ENCODE results near the gene ASAP2.

ASAP2 gene

GRCh38 chr2:9360110-9360509, 153.5 kb downstream of the ASAP2 start:
- no peak overlapping the region for H3K4me3 ChIP-seq (ENCODE audit: low read length)
- no peaks in the 10 kb centered on the region for H3K79me1 ChIP-seq (ENCODE audit: low read length)
- H3K27ac ChIP-seq (ENCODE audit: low read depth, low read length) = no peak overlapping the region
- no peak overlapping the region for H3K9ac ChIP-seq (ENCODE audit: low read length)
- H3K18ac ChIP-seq (ENCODE audit: low read length) = no peak overlapping the region
- WGBS (ENCODE audit: extremely low coverage, insufficient coverage, low lambda C conversion rate) = no CpG with 5 or more reads among the region's 1 CpG
- H3K27me3 ChIP-seq (ENCODE audit: insufficient read depth, low read length, poor library complexity) = no peaks in the 10 kb centered on the region
- no peak overlapping the region for H2AK5ac ChIP-seq (ENCODE audit: low read length)
- no peak for DNase-seq
- no peaks in the 10 kb centered on the region for H3K79me2 ChIP-seq (ENCODE audit: control insufficient read depth, insufficient read depth, low read length)
- no peak overlapping the region for H3K4ac ChIP-seq (ENCODE audit: low read depth, low read length)
- H3K4me1 ChIP-seq (ENCODE audit: control insufficient read depth, low read depth, low read length) = no peaks in the 10 kb centered on the region
- no peak overlapping the region for H2BK5ac ChIP-seq (ENCODE audit: low read length)
- no peak overlapping the region for H3K23ac ChIP-seq (ENCODE audit: low read length)
- no peak overlapping the region for H3K56ac ChIP-seq (ENCODE audit: low read length)
- H4K8ac ChIP-seq (ENCODE audit: low read depth, low read length) = no peak overlapping the region
- H3K36me3 ChIP-seq (ENCODE audit: control insufficient read depth, insufficient read depth, low read length) = no peaks in the 10 kb centered on the region
- H4K5ac ChIP-seq (ENCODE audit: low read length) = no peak overlapping the region
- H2BK120ac ChIP-seq (ENCODE audit: low read depth, low read length) = no peak overlapping the region
- no peak overlapping the region for H3K4me2 ChIP-seq (ENCODE audit: low read length)
- no peak overlapping the region for H2BK15ac ChIP-seq (replicated peaks; ENCODE audit: low read depth)

DNA sequence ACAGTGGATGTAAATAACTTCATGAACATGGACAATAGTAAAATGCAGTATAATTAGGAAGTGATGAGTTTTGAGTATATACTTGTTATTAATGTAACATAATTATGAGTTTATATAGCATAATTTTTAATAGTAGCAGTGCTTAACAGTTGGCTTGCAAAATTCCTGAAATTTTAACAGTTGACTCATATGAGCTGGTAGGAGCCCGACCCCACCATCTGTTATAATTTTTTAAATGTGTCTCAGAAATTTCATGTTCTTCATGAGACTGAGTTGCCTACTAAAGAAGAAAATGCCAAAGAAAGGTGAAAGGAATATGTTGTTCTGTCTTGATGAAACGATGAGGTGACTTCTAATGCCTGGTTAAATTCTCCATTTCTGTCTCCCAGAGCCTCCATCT, 154.1 kb downstream of the ASAP2 start:
- Histone ChIP-seq H2BK5ac (ENCODE audit: low read length) (no peak overlapping the region), H2AK5ac (ENCODE audit: low read length) (no peak overlapping the region), H3K79me1 (ENCODE audit: low read length) (no peaks in the 10 kb centered on the region), H3K27me3 (ENCODE audit: insufficient read depth, low read length, poor library complexity) (no peaks in the 10 kb centered on the region), H2BK15ac (replicated peaks; ENCODE audit: low read depth) (no peak overlapping the region), H3K4me2 (ENCODE audit: low read length) (no peak overlapping the region), H3K23ac (ENCODE audit: low read length) (no peak overlapping the region), H4K8ac (ENCODE audit: low read depth, low read length) (no peak overlapping the region), H2BK120ac (ENCODE audit: low read depth, low read length) (no peak overlapping the region), H3K4me3 (ENCODE audit: low read length) (no peak overlapping the region), H3K36me3 (ENCODE audit: control insufficient read depth, insufficient read depth, low read length) (no peaks in the 10 kb centered on the region), H4K5ac (ENCODE audit: low read length) (no peak overlapping the region), H3K4me1 (ENCODE audit: control insufficient read depth, low read depth, low read length) (no peaks in the 10 kb centered on the region), H3K18ac (ENCODE audit: low read length) (no peak overlapping the region), H3K4ac (ENCODE audit: low read depth, low read length) (no peak overlapping the region), H3K27ac (ENCODE audit: low read depth, low read length) (no peak overlapping the region), H3K79me2 (ENCODE audit: control insufficient read depth, insufficient read depth, low read length) (no peaks in the 10 kb centered on the region), H3K56ac (ENCODE audit: low read length) (no peak overlapping the region), H3K9ac (ENCODE audit: low read length) (no peak overlapping the region)
- no peak for DNase-seq
- no CpG with 5 or more reads among the region's 2 CpGs for WGBS (ENCODE audit: extremely low coverage, insufficient coverage, low lambda C conversion rate)

GRCh38 chr2:9364373-9364772, 157.8 kb downstream of the ASAP2 start:
- WGBS (ENCODE audit: extremely low coverage, insufficient coverage, low lambda C conversion rate) = no CpG with 5 or more reads among the region's 4 CpGs
- H3K36me3 ChIP-seq (ENCODE audit: control insufficient read depth, insufficient read depth, low read length) = no peaks in the 10 kb centered on the region
- H3K27ac ChIP-seq (ENCODE audit: low read depth, low read length) = no peak overlapping the region

GRCh38 chr2:9364791-9365497, 158.3 kb downstream of the ASAP2 start:
- Histone ChIP-seq H3K23ac (ENCODE audit: low read length) (no peak overlapping the region), H3K79me2 (ENCODE audit: control insufficient read depth, insufficient read depth, low read length) (no peaks in the 10 kb centered on the region), H3K36me3 (ENCODE audit: control insufficient read depth, insufficient read depth, low read length) (no peaks in the 10 kb centered on the region)

More at GRCh38 chr2:9364373-9364772, 157.8 kb downstream of the ASAP2 start:
- Histone ChIP-seq H3K4me1 (ENCODE audit: control insufficient read depth, low read depth, low read length) (no peaks in the 10 kb centered on the region), H3K56ac (ENCODE audit: low read length) (no peak overlapping the region), H2BK5ac (ENCODE audit: low read length) (no peak overlapping the region), H3K79me1 (ENCODE audit: low read length) (no peaks in the 10 kb centered on the region), H3K79me2 (ENCODE audit: control insufficient read depth, insufficient read depth, low read length) (no peaks in the 10 kb centered on the region), H2AK5ac (ENCODE audit: low read length) (no peak overlapping the region), H3K9ac (ENCODE audit: low read length) (no peak overlapping the region), H2BK15ac (replicated peaks; ENCODE audit: low read depth) (no peak overlapping the region), H3K4ac (ENCODE audit: low read depth, low read length) (no peak overlapping the region), H3K4me3 (ENCODE audit: low read length) (no peak overlapping the region), H2BK120ac (ENCODE audit: low read depth, low read length) (no peak overlapping the region), H3K23ac (ENCODE audit: low read length) (no peak overlapping the region), H3K27me3 (ENCODE audit: insufficient read depth, low read length, poor library complexity) (no peaks in the 10 kb centered on the region), H3K4me2 (ENCODE audit: low read length) (no peak overlapping the region), H3K18ac (ENCODE audit: low read length) (no peak overlapping the region), H4K5ac (ENCODE audit: low read length) (no peak overlapping the region), H4K8ac (ENCODE audit: low read depth, low read length) (no peak overlapping the region)
- DNase-seq = no peak

DNA sequence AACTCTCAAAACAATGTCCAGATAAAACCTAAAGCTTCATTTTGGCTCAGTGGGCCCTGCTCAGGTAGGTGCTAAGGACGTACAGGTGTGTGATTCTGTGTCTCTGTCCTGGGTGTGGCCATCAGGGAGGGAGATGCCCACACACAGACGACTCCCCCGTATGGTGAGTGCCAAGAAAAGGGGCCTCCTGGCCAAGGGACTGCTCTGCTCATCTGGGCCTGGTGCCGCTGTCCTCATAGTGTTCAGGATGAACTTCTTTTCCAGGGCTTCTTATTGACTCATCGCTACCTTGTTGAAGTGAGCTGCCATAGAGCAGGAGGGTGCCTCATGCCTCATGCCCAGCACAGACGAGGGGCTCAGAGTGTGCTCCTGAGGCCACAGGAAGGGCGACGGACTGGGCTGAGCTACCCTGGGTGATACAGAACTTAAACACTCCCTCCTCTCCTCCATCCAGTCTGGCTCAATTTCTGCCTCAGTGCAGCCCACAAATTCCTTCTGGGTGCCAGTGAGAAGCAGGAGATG, 158.9 kb downstream of the ASAP2 start:
- no CpG with 5 or more reads among the region's 8 CpGs for WGBS (ENCODE audit: extremely low coverage, insufficient coverage, low lambda C conversion rate)

More at GRCh38 chr2:9364791-9365497, 158.3 kb downstream of the ASAP2 start:
- H2BK15ac ChIP-seq (replicated peaks; ENCODE audit: low read depth) = no peak overlapping the region
- no peaks in the 10 kb centered on the region for H3K27me3 ChIP-seq (ENCODE audit: insufficient read depth, low read length, poor library complexity)
- H4K8ac ChIP-seq (ENCODE audit: low read depth, low read length) = no peak overlapping the region
- DNase-seq = peak; percentile 79
- no peak overlapping the region for H3K27ac ChIP-seq (ENCODE audit: low read depth, low read length)
- H3K18ac ChIP-seq (ENCODE audit: low read length) = no peak overlapping the region
- H3K79me1 ChIP-seq (ENCODE audit: low read length) = no peaks in the 10 kb centered on the region
- H2AK5ac ChIP-seq (ENCODE audit: low read length) = no peak overlapping the region
- H3K4ac ChIP-seq (ENCODE audit: low read depth, low read length) = no peak overlapping the region
- H3K56ac ChIP-seq (ENCODE audit: low read length) = peak overlapping the region; percentile 18
- H3K4me3 ChIP-seq (ENCODE audit: low read length) = no peak overlapping the region
- H3K9ac ChIP-seq (ENCODE audit: low read length) = no peak overlapping the region
- no peak overlapping the region for H2BK5ac ChIP-seq (ENCODE audit: low read length)
- H3K4me2 ChIP-seq (ENCODE audit: low read length) = no peak overlapping the region
- no peak overlapping the region for H2BK120ac ChIP-seq (ENCODE audit: low read depth, low read length)
- WGBS (ENCODE audit: extremely low coverage, insufficient coverage, low lambda C conversion rate) = no CpG with 5 or more reads among the region's 4 CpGs
- H3K4me1 ChIP-seq (ENCODE audit: control insufficient read depth, low read depth, low read length) = no peaks in the 10 kb centered on the region
- H4K5ac ChIP-seq (ENCODE audit: low read length) = no peak overlapping the region

GRCh38 chr2:9366026-9366425, 159.4 kb downstream of the ASAP2 start:
- H3K4me2 ChIP-seq (ENCODE audit: low read length) = no peak overlapping the region
- H2BK120ac ChIP-seq (ENCODE audit: low read depth, low read length) = no peak overlapping the region
- no peaks in the 10 kb centered on the region for H3K36me3 ChIP-seq (ENCODE audit: control insufficient read depth, insufficient read depth, low read length)
- no peak overlapping the region for H2BK5ac ChIP-seq (ENCODE audit: low read length)
- H4K5ac ChIP-seq (ENCODE audit: low read length) = no peak overlapping the region
- H3K79me1 ChIP-seq (ENCODE audit: low read length) = no peaks in the 10 kb centered on the region
- no peak overlapping the region for H3K18ac ChIP-seq (ENCODE audit: low read length)
- no peak overlapping the region for H2AK5ac ChIP-seq (ENCODE audit: low read length)
- H3K4ac ChIP-seq (ENCODE audit: low read depth, low read length) = no peak overlapping the region
- no peaks in the 10 kb centered on the region for H3K79me2 ChIP-seq (ENCODE audit: control insufficient read depth, insufficient read depth, low read length)
- DNase-seq = no peak
- no peak overlapping the region for H3K4me3 ChIP-seq (ENCODE audit: low read length)
- H3K56ac ChIP-seq (ENCODE audit: low read length) = no peak overlapping the region
- H3K9ac ChIP-seq (ENCODE audit: low read length) = no peak overlapping the region
- no peak overlapping the region for H4K8ac ChIP-seq (ENCODE audit: low read depth, low read length)
- no peak overlapping the region for H3K23ac ChIP-seq (ENCODE audit: low read length)
- no peak overlapping the region for H3K27ac ChIP-seq (ENCODE audit: low read depth, low read length)
- H2BK15ac ChIP-seq (replicated peaks; ENCODE audit: low read depth) = no peak overlapping the region
- WGBS (ENCODE audit: extremely low coverage, insufficient coverage, low lambda C conversion rate) = no CpG with 5 or more reads among the region's 6 CpGs
- H3K4me1 ChIP-seq (ENCODE audit: control insufficient read depth, low read depth, low read length) = no peaks in the 10 kb centered on the region
- no peaks in the 10 kb centered on the region for H3K27me3 ChIP-seq (ENCODE audit: insufficient read depth, low read length, poor library complexity)

More for the DNA sequence above, 158.9 kb downstream of the ASAP2 start:
- H3K27ac ChIP-seq (ENCODE audit: low read depth, low read length) = no peak overlapping the region
- H3K79me1 ChIP-seq (ENCODE audit: low read length) = no peaks in the 10 kb centered on the region
- no peak overlapping the region for H4K8ac ChIP-seq (ENCODE audit: low read depth, low read length)
- no peaks in the 10 kb centered on the region for H3K79me2 ChIP-seq (ENCODE audit: control insufficient read depth, insufficient read depth, low read length)
- no peak overlapping the region for H2AK5ac ChIP-seq (ENCODE audit: low read length)
- H3K27me3 ChIP-seq (ENCODE audit: insufficient read depth, low read length, poor library complexity) = no peaks in the 10 kb centered on the region
- H3K36me3 ChIP-seq (ENCODE audit: control insufficient read depth, insufficient read depth, low read length) = no peaks in the 10 kb centered on the region
- no peak overlapping the region for H3K23ac ChIP-seq (ENCODE audit: low read length)
- no peak for DNase-seq
- H3K9ac ChIP-seq (ENCODE audit: low read length) = no peak overlapping the region
- no peaks in the 10 kb centered on the region for H3K4me1 ChIP-seq (ENCODE audit: control insufficient read depth, low read depth, low read length)
- no peak overlapping the region for H4K5ac ChIP-seq (ENCODE audit: low read length)
- H2BK15ac ChIP-seq (replicated peaks; ENCODE audit: low read depth) = no peak overlapping the region
- no peak overlapping the region for H3K4me3 ChIP-seq (ENCODE audit: low read length)
- no peak overlapping the region for H2BK120ac ChIP-seq (ENCODE audit: low read depth, low read length)
- no peak overlapping the region for H3K18ac ChIP-seq (ENCODE audit: low read length)
- no peak overlapping the region for H2BK5ac ChIP-seq (ENCODE audit: low read length)
- H3K4me2 ChIP-seq (ENCODE audit: low read length) = no peak overlapping the region
- H3K4ac ChIP-seq (ENCODE audit: low read depth, low read length) = no peak overlapping the region
- H3K56ac ChIP-seq (ENCODE audit: low read length) = peak overlapping the region; percentile 18

Data from mesendoderm (in vitro differentiated cells).